Fibroblast of skin of left quadriceps (primary cell): ENCODE data around the gene BAZ2A.

Source experiments
- DNase-seq, 2 experiments: peaks; one replicate each; pipeline ENCODE4 v3.0.0-alpha.2; 2013; ENCODE audit warnings: low read depth in 2 of 2

BAZ2A gene

DNA sequence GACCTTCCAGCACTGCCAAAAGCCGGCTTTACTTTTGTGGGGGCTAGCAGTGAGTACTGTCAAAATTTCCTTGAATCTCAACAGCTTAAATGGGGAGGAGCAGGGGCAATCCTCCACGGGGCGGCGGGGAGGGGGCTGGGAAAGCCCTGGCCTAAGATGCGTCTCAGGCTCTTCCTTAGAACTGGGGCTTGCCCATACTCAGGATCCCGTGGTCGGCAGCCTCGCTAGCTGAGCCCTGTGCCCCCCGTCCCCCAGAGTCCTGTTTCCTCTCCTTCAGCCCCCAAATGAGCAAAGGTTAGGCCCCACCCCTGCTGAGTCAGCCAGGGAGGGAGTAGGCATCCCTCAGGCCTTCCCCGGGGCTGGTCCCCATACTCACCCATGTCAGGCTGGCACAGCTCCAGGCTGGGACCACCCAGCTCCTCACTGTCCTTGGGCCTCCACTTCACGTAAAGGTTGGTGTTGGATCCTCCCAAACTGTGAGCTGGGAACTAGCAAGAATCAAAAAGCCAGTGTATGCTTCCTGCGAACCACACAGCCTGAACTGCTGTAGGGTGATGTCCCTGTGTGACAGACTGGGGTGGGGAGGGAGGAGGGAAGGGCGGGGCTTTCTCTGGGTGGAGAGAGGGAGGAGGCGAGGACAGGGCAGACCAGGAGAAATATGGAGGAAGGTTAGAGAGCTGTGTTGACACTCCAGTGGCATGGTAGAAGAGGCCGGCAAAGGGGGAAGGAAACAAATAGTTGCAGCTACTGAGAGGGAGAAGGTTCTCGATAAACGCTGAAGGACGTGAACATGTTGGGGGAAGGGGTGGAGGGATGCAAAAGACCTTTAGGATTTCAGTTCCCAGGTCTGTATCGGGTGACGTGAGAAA is 5.9 kb upstream of the BAZ2A start:
- peak; percentile 55 to 64 for DNase-seq

DNA sequence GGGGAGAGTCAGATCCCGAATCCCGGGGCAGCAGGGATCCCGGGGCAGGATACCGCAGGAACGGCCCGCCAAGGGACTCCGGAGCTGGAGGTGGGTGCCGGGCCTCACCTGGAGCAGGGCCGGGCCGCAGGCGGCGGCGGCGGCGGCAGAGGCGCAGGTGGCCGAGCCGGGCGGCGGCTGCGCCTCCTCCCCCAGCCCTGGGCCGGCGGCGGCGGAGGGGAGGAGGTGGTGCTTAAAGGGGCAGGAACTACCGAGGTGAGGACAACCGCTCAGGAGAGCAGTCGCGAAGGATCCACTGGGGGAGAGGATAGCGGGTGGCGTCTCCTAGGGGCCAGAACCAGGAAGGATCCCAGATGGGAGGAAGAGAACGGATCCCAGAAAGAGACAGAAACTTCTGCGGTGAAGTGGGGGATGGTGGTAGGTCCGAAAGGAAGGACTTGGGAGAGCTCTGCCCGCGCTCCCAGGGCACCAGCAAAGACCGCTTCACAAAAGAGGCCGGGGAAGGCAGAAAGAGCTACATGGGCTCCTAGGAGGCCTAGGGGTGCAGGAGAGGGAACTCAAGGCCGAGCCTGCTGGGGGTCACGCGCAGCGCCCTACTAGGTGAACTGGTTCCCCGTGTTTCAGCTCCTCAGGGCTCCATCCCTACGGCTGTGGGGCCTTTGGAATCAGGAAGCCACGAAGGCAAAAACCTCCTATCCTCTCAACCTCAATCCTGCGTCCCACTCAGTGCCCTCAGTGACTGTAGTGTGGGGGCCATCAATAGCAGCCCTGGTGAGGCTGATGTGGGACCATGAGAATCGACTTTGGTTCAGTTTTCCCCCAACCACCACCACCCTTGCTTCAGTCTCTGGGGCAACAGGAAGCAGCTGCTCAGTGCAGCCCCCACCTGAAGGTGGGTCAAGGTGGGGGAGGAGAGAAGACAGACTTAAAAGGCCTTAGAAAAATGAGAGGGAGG is 5.0 kb upstream of the BAZ2A start:
- peak; percentile 63 to 64 for DNase-seq

DNA sequence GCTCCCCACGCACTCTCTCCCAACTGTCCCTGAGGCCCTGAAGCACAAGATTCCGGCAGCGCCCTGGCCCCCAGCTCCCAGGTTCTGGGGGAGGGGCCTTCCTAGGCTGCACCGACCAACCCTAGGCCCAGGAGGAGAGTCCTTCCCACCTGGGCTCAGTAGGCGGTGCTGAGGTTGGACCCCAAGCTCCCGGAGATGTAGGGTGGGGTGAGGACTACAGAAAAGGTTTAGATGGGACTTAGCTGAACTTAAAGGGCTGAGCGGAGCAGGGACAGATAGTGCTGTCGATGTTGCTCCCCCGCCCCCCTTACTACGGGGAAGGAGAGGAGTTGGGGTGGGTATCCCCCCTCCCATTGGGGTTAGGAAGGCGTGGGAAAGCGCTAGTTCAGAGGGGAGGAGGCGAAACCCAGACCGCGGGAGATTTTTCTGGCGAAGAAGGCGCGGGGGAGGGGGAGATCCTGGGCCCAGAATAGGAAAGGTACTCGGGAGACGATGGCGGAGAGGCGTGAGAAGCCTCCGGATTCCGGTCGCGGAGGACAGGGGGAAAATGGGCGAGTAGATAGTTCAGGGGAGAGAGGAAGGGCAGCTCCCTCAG is 4.2 kb upstream of the BAZ2A start:
- DNase-seq: no peak

DNA sequence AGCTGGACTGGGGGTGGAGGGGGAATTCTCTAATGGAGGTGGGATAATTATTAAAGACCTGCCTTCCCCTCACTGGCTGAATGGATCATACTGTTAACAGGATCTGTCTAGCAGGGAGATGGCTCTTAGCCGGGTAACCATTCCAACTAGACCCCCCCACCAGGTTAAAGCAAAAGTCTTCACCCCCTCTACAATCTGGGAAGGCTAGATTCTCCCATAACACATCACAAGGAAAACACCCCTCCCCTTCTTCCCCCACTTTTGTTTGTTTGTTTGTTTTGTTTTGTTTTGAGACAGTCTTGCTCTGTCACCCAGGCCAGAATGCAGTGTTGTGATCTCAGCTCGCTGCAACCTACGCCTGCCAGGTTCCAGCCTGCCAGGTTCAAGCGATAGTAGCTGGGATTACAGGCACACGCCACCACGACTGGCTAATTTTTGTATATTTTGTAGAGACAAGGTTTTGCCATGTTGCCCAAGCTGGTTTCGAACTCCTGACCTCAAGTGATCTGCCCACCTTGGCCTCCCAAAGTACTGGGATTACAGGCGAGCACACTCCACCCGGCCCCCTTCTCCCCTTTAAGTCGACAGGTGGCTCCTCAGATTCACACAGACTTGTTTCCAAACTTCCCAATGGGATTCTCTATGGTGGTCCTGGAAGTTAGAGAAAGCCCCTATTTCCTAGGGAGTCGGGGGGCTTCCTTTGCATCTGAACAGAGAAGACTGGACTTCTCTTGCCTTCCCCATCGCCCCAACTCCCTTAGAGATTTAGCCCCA is 3.5 kb upstream of the BAZ2A start:
- DNase-seq: no peak

DNA sequence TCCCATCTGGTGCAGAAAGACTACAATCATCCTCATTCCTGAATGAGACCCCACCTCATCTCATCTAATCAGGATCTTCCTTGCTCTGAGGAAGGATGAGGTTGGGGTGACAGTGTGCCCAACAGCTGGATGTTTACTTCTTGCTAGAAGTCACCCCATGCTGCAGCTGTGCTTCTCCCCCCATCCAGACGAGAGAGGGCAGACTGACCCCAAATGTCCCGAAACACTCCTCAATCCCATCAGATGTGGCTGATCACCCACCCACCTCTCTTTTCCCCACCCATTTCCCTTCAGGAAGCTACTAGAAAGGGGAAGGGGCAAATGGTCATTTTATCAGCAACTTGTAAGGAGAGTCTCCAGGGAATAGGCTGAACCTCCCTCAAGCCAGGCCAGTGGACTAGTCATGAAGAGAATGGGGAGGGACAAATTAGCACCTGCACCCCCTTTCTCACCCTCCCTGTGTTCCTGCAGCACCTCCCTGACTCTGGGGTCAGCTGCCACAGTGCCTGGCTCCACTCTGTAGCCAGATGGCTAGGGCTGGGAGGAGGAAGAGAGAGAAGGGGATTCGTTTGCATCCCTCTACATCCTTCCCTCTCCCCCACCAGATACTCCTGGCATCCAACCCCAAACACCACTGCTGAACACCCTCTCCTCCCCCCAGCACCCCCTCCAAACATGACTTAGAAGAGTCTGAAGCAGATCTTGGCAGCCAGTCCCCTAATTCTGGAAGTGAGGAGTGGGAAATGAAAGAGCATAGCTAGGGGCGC is 2.8 kb upstream of the BAZ2A start:
- DNase-seq: no peak

DNA sequence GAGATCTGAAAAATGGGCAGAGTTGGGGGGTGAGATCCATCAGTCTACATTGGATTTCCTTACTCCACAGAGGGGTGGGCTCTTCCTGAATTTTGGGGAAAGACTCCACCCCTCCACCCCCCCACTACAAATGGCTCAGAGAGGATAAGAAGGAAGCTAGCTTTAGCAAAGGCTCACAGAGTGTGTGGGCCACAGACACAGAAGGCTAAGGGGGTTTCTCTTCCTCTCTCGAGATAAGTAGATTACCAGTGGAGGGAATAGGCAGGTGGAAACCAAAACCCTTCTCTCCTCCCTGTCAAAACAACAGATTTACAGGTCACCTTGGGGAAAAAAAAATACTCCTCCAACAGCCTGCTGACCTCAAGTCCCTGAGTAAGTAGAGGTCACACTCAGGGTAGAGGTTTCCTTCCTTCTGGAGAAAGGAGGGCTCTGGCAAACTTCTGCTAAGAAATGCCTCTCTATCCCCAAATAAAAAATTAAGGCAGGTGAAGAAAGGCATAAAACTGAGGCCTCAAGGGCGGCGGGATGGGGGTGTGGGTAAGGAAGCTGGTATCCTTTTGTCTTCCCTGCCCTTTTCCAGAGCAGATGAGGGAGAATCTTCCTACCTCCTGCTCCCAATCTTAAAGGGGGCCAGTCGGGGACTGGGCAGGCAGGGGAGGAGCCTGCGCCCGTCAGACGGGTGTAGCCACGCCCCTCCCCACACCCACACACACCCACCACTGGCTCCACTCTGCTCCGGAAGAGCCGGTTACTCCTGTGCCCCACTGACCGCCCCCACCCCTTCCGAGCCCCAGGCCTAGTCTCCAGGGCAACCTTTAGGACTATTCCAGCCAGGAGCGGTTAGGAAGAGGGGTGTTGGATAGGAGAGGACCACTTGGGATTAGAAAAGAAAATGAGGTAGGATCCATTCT is 1.9 kb upstream of the BAZ2A start:
- no peak for DNase-seq

DNA sequence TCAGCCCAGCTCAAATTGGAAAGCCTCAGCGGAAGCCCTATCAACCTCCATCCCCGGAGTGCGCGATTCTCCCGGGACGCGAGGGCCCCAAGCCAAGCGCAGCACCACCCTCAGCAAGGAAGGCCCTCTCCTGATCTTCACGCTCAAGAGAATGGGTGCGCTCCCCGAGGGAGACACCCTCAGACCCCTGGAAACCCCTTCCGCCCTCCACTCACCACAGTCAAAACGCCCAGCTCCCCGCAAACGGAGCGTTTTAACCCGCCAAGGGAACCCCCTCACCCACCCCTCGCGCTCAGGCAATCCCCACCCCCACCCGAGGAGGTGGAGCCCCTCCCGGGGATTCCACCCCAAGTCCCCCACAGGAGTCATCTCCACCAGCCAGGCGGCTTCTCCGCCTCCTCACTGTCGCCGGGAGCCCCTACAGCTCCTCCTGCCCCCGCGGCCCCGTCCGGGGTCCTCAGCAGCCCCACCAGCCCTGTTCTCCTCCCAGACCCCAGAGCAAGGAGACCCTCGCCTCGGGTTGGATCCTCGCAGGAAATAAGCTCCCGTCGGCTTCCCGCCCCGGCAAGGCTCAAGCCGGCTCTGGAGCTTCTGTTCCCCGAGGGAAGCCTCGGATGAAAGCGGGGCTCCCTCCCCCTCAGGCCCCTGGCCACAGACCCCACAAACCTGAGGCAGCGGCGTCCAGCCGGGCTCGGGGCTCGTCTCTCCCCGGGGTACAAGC is 507 bp downstream of the BAZ2A start:
- no peak for DNase-seq

DNA sequence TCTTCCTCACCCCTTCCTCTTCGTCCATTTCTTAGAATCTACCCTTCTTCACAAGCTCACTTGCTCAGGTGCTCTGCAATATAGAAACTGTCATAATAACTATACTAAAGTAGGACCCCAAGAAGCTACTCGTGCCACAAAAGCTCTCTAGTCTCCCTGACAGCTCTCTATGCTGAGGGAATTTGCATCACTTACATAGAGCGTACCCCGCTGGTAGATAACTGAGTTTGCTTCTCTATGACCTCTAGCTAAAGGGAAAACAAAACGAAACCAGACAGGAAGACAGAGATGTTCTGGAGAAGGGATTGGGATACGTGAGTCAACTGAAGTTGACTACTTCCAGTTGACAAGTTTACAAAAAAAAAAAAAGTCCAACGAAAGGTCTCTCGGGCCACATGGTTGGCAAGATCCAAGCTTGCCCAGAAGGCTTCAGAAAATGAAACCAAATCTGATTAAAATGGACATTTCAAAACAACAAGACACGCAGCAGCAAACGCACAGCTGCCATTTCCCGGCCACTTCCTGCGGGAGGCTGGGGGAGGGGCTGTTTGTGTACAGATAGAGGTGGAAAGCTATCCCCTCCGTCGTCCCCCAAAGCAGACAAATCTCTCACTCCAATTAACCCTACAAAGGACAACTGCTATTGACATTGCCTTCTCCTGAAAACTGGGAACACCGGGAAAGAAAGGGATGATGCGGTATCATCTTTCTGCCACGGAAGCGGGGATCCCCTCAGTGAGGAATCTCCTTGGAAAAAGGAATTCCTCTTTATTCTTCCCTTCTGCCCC is 1.3 kb downstream of the BAZ2A start:
- DNase-seq: no peak

DNA sequence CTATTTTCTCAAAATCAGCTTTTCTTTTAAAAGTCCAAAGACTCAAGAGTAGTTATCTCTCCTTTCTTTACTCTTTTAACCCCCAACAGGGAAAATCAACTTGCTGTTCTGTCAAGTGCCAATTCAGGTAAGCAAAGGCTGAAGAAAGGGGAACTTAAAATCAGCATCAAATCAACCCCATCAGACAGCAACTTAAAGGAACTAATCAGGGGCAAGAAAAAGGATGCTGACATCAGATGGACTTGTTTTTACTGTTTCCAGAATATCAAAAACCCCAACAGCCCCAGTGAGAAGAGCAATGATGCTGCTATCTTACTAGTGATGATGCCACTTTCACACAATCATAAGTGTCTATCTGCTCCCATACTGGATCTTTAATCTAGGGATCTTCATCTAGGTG is 3.4 kb downstream of the BAZ2A start:
- DNase-seq: no peak

DNA sequence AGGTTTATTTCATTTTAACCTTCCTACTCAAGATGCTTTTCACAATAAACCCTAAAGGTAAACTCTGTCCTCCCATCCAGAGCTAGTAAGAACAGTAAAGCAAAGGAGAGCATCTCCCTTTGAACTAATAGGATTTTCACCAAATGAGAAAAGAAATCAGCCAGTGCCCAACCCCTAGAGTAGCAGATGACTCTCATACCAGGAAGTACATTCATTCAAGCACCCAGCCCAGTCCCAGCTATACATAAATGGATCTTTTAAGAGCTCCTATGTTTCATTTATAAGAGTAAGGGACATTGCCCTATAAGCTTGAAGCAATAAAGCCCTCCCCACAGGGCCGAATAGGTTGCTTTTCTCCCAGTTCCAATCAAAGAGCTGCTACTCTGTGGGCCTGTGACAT is 7.6 kb downstream of the BAZ2A start:
- DNase-seq: no peak

DNA sequence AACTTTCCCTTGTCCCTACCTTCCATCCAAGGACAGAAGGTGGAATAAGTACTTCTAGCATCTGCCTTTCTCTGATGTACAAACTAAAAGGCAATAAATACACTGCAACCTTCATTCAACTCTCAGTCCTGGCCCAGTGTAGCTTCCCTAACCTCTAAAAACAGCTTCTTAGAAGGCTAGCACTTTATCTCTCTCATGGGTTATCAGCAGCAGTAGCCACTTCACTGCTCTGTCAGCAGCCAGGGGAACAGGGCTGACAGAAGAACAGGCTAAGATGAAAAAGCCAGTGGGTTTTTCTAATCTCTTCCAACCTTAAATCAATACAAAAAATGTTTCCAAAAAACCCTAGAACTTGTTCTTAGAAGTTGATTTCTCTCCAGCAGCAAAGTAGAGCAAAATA is 13.2 kb downstream of the BAZ2A start:
- no peak for DNase-seq

DNA sequence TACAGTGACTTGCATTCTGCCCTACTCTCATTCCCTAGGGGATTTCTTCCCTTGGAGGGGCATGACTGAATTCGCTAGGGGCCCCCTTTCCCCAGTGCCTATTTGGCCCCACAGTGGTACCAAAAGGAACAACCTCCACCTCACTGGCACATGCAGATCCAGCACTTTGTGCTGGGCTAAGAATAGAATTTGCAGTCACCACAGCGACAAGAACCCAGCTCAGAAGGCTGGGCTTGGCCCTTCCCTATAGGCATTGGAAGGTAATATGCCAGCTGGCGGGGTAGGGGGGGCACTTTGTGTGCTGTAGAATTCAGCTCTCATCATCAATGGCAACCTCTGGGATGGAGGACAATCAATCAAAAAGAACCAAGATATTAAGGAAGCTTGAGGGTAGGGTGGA is 13.9 kb downstream of the BAZ2A start:
- no peak for DNase-seq

DNA sequence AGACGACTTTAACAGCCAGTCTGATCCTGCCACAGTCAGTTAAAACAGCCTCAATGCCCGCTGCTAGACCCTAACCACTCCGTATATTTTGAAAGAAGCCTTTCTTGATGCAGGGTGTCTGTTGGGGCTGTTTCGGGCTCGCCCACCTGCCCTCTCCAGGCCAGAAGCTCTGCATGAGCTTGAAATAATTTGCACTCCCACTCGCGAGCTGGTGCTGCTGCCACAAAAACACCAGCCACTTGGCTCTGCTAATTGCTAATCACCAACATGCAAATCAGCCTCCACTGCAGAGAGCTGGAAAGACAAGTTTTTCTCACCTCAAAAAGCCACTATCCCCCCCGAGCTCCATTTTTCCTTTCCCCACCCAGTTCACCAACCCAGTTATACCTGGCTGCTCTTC is 15.5 kb downstream of the BAZ2A start:
- no peak for DNase-seq

DNA sequence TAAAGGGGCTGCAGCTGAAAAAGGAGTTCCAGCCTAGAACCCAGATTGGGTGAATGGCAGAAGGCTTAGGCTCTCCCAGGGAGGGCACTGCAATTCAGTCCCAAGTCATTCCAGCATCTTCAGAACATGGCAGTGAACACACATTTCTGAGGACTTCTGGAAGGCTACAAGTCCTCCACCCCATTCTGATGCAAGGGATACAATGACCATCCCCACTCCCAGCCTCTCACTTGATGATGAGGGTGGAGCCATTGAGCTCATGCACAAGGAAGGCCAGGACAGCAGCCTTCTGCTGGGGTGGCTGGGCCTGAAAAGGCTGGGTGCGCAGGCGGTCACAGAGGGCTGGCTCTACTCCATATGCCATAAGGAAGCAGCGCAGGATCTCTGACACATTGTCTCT is 25.8 kb downstream of the BAZ2A start:
- no peak for DNase-seq

DNA sequence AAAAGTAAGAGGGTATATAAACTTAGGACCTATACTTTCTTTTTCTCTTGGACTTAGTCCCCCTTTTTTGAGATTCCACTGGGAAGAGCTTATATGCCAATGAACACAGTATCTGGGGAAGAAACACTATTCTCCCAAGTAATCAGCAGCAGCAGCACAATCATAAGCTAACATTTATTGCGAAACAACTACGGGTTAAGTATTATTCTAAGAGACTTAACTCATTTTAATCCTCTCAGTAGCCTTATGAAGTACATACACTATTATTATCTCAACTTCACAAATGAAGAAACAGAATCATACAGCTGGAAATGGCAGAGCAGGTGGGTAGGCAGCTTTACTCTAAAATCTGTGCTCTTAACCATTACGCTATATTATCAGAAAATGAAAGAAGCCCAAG is 27.9 kb downstream of the BAZ2A start:
- no peak for DNase-seq

DNA sequence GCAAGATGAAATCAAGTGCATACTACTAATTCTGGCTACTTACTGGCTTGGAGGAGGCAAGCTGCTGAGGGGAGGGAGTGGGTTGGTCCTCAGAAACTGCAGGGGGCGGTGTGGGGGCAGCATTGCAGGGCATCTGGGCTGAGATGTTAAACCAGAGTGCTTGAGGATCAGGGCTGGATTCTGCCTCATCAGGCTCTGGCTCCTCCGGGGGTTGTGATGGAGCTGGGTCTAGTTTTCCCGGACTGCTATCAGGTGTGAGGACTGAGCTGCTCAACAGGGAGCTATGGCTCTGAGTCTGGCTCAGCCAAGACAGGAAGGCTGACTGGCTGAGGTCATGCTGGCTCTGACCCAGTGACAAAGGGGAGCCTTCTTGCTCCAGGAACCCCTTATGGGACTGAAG is 28.6 kb downstream of the BAZ2A start:
- no peak for DNase-seq

DNA sequence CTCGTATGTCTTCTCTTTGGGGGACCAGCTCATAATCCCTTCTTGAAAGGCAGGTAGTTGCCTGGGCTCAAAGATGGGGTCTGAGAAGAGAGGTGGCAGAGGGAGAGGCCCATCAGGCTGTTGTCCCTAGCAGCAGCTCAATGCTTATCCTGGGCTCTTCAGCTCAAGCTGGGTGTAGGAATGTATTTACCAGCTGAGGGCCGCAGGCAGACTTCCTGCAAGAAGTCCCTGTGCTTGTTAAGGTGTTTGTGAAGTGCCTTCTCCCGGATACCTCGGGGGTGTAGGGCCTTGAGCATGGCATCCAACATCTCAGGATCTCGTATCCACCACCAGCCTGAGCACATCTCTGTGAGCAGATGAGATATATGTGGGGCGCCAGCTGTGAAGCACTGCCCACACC is 29.4 kb downstream of the BAZ2A start:
- no peak for DNase-seq

DNA sequence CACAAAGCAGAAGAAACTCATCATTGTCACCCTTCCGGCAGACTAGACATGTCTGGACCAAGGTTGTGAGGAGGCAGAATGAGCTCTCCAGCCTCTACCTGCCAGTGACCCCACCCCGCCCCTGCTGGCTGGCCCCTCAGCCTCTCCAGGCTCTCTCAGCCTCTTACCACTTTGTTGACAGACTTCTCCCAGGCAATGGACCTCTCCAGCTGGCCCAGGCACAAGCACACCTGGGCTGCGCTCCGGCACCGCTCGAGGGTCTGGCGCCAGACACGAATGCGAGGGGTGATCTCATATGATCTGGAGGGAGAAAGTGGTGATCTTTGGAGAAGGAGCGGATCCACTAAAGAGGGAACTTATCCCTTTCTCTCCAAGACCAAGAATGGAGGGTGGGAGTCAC is 30.3 kb downstream of the BAZ2A start:
- no peak for DNase-seq
